Rectal smooth muscle tissue (tissue), 1 donor: Measurements from ENCODE around the gene SNCG.
"Not testable (repeated sequence)": the region's sequence is repeated elsewhere in the genome, so short reads cannot be mapped to it uniquely, and the experiment has no call there.

ENCODE experiments used
- H3K27ac ChIP-seq: one replicate; pipeline ENCODE4 v1.7.0; 2013; ENCODE audit warnings: low read depth, low read length, inconsistent platforms
- H3K27me3 ChIP-seq: one replicate; pipeline ENCODE4 v1.7.0; 2013; ENCODE audit warnings: low read length; ENCODE audit not compliant: control insufficient read depth, insufficient read depth
- H3K36me3 ChIP-seq: one replicate; pipeline ENCODE4 v1.7.0; 2013; ENCODE audit warnings: low read length; ENCODE audit not compliant: control insufficient read depth, insufficient read depth
- H3K4me1 ChIP-seq: one replicate; pipeline ENCODE4 v1.7.0; 2013; ENCODE audit warnings: low read length; ENCODE audit not compliant: control insufficient read depth, insufficient read depth
- H3K4me3 ChIP-seq: one replicate; pipeline ENCODE4 v1.7.0; 2013; ENCODE audit warnings: low read length
- H3K9ac ChIP-seq: one replicate; pipeline ENCODE4 v1.7.0; 2013; ENCODE audit warnings: low read length

SNCG gene

DNA sequence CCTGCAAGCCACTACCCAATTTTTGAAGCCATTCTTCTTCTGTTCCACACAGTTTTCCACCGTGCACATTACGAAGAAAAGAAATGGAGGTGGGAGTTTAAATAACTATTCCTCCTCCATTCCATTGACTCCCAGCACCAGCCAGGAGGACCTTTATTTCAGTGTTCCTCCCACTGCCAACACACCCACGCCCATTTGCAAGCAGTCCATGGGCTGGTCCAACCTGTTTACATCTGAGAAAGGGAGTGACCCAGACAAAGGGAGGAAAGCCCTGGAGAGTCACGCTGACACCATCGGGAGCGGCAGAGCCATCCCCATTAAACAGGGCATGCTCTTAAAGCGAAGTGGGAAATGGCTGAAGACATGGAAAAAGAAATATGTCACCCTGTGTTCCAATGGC, 49.9 kb downstream of the SNCG start:
- not testable (repeated sequence) for H3K4me1 ChIP-seq, H3K27me3 ChIP-seq, H3K27ac ChIP-seq

GRCh38 chr10:87009134-87009696, 50.8 kb downstream of the SNCG start:
- H3K4me1 ChIP-seq, H3K36me3 ChIP-seq, H3K27ac ChIP-seq, H3K27me3 ChIP-seq, H3K9ac ChIP-seq, H3K4me3 ChIP-seq: not testable (repeated sequence)

More for the DNA sequence above, 49.9 kb downstream of the SNCG start:
- H3K36me3 ChIP-seq, H3K4me3 ChIP-seq, H3K9ac ChIP-seq: not testable (repeated sequence)
